Ramos (cell line): ENCODE measurements around the gene CNTD1.
"Not testable (repeated sequence)": the region's sequence is repeated elsewhere in the genome, so short reads cannot be mapped to it uniquely, and the experiment has no call there.

Experiments used
- in situ Hi-C: fragments of 300-500 bp; cut with MboI; formaldehyde crosslinking; loops from one replicate; pipeline ENCODE4 v1.14.3; 2022; ENCODE audit warnings: low sequenced_read_pairs; ENCODE audit not compliant: unreplicated experiment

CNTD1 gene

DNA sequence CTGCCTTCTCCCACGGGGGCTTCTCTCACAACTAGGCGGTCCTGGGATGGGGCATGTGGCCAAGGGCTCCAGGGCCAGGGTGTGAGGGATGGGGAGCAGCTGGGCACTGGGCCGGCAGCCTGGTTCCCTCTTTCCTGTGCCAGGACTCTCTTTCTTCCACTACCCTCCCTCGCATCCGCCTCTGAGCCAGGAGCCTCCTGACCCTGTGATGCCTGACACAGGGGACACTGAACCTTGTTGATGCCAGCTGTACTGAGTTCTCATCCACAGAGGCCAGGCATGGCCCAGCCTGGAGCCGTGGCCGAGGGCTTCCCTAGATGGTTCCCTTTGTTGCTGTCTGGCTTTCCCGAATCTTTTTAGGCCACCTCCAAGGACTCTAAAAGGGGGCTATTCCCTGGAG lies 57.9 kb downstream of the CNTD1 start:
- in situ Hi-C loops: not testable (repeated sequence)

DNA sequence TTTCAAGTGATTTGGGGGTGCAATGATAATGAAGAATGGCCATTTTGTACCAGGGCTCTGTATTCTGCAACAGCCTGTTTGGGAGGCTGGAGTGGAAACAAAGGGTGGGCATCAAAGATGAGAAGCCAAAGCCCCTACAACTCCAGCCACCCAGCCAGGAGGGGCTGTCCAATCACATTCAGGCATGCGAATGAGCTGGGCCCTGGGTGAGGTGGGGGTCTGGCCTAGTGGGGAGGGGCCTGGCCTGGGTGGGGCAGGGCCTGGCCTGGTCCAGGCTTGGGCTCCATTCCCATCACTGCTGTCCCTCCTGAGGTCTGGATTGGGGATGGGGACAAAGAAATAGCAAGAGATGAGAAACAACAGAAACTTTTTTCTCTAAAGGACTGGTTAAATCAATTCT lies 58.7 kb downstream of the CNTD1 start:
- in situ Hi-C loops: no loop called here
